BE2C (cell line): ENCODE data around the gene CDH4.

Experiments used
- DNase-seq: peaks from one replicate; pipeline ENCODE4 v3.0.0-alpha.2; 2020
- H3K27me3 ChIP-seq: fragments of 250-450 bp; sonication (Bioruptor Pico); 2 replicates; pipeline ENCODE4 v1.5.1; 2020; ENCODE audit warnings: mild to moderate bottlenecking
- H3K36me3 ChIP-seq: fragments of 250-450 bp; sonication (Bioruptor Pico); 2 replicates; pipeline ENCODE4 v1.5.1; 2020; ENCODE audit warnings: mild to moderate bottlenecking
- H3K4me1 ChIP-seq: fragments of 250-450 bp; sonication (Bioruptor Pico); 2 replicates; pipeline ENCODE4 v1.5.1; 2020
- H3K4me3 ChIP-seq: 2 replicates; pipeline ENCODE4 v1.5.1; 2011; ENCODE audit warnings: low read depth, low read length
- H3K9me3 ChIP-seq: fragments of 250-450 bp; sonication (Bioruptor Pico); 2 replicates; pipeline ENCODE4 v1.5.1; 2020
- TF ChIP-seq, protein P1 (sequence below): IDR thresholded peaks from 2 replicates; pipeline ENCODE4 v1.5.1; 2012; ENCODE audit warnings: mild to moderate bottlenecking, low read depth, low read length

CDH4 gene

DNA sequence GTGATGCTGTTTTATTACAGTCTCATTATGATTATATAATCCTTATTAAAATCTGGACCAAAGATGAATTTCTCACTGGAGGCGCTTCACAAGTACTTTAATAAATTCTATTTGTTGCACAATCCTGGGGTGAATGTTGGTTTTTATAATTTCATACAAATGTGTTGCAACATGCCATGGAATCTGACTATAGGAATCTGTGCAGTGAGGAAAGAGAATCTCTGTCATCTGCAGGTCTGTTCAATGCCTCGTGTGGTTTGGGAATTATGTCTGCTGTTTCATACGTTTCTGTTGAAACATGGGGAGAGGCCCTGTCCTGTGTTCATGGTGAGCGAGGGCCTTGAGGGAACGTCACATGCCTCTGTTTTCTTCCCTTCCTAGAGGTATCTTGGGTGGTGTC is 277.3 kb downstream of the CDH4 start:
- no peak overlapping the region for H3K4me3 ChIP-seq
- H3K27me3 ChIP-seq, result no peaks in the 10 kb centered on the region
- H3K9me3 ChIP-seq, result no peaks in the 10 kb centered on the region
- DNase-seq, result no peak
- H3K36me3 ChIP-seq, result no peaks in the 10 kb centered on the region
- H3K4me1 ChIP-seq, result no peaks in the 10 kb centered on the region
- TF ChIP-seq, protein P1, sequence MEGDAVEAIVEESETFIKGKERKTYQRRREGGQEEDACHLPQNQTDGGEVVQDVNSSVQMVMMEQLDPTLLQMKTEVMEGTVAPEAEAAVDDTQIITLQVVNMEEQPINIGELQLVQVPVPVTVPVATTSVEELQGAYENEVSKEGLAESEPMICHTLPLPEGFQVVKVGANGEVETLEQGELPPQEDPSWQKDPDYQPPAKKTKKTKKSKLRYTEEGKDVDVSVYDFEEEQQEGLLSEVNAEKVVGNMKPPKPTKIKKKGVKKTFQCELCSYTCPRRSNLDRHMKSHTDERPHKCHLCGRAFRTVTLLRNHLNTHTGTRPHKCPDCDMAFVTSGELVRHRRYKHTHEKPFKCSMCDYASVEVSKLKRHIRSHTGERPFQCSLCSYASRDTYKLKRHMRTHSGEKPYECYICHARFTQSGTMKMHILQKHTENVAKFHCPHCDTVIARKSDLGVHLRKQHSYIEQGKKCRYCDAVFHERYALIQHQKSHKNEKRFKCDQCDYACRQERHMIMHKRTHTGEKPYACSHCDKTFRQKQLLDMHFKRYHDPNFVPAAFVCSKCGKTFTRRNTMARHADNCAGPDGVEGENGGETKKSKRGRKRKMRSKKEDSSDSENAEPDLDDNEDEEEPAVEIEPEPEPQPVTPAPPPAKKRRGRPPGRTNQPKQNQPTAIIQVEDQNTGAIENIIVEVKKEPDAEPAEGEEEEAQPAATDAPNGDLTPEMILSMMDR, result no peak

GRCh38 chr20:61531553-61532345 is 279.7 kb downstream of the CDH4 start:
- Histone ChIP-seq H3K4me3 (no peak overlapping the region), H3K4me1 (no peaks in the 10 kb centered on the region), H3K9me3 (no peaks in the 10 kb centered on the region), H3K36me3 (no peaks in the 10 kb centered on the region), H3K27me3 (no peaks in the 10 kb centered on the region)
- TF ChIP-seq, protein P1, result no peak
- DNase-seq, result no peak

DNA sequence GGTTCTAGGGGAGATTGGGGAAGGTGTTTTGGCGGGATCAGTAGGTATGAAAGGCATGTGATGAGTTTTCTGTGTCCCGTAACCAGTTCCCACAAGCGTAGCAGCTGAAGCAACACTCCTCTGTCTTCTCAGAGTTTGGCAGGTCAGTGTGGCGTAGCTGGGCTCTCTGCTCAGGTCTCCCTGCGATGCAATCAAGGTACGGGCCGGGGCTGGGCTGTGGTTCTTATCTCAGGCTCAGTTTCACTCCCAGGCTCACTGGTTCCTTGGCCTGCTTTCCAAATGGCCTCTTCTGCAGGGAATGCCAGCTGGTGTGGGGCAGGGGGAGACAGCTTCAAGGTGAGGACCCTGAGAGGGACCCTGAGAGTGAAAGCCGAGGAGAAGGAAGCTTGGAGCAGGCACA is 280.7 kb downstream of the CDH4 start:
- Histone ChIP-seq H3K9me3 (no peaks in the 10 kb centered on the region), H3K4me3 (no peak overlapping the region), H3K27me3 (no peaks in the 10 kb centered on the region), H3K36me3 (no peaks in the 10 kb centered on the region), H3K4me1 (no peaks in the 10 kb centered on the region)
- TF ChIP-seq, protein P1, result no peak
- DNase-seq, result no peak

DNA sequence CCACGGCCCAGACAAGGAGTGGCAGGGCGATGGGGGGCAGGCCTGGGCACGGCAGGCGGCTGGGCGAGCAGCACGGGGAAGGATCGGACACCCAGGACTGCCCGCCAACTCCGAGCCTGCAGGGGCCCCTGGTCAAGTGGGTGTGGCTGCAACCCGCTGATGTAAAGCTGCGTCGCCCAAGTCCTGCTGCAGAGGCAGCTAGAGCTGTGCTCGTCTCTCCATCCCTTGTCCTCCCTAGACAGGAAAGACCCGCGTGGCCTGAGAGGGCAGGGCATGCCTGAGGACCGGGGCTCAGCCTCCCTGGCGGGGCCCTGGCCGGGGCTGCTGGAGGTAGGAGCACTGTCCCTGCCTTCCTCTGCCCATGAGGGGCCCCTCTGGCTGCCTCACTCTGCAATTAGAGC is 281.2 kb downstream of the CDH4 start:
- Histone ChIP-seq H3K36me3 (no peaks in the 10 kb centered on the region), H3K9me3 (no peaks in the 10 kb centered on the region), H3K4me3 (no peak overlapping the region), H3K27me3 (no peaks in the 10 kb centered on the region), H3K4me1 (no peaks in the 10 kb centered on the region)
- no peak for DNase-seq
- TF ChIP-seq, protein P1, result no peak

- TF ChIP-seq, protein P1, result no peak
- Histone ChIP-seq H3K4me3 (no peak overlapping the region), H3K27me3 (no peaks in the 10 kb centered on the region)
Observed at GRCh38 chr20:61534346-61534745, 282.3 kb downstream of the CDH4 start.

GRCh38 chr20:61535091-61535490 is 283.0 kb downstream of the CDH4 start:
- Histone ChIP-seq H3K36me3 (no peaks in the 10 kb centered on the region), H3K4me3 (no peak overlapping the region), H3K4me1 (no peaks in the 10 kb centered on the region), H3K27me3 (no peaks in the 10 kb centered on the region), H3K9me3 (no peaks in the 10 kb centered on the region)
- TF ChIP-seq, protein P1, result no peak
- DNase-seq, result no peak

More at GRCh38 chr20:61534346-61534745, 282.3 kb downstream of the CDH4 start:
- H3K9me3 ChIP-seq, result no peaks in the 10 kb centered on the region
- no peaks in the 10 kb centered on the region for H3K36me3 ChIP-seq
- no peaks in the 10 kb centered on the region for H3K4me1 ChIP-seq
- no peak for DNase-seq
